ENCODE data around the gene RSPH9.
A peak's percentile ranks its signal among the peaks of the same experiment; 100 is the strongest.

Gene RSPH9

DNA sequence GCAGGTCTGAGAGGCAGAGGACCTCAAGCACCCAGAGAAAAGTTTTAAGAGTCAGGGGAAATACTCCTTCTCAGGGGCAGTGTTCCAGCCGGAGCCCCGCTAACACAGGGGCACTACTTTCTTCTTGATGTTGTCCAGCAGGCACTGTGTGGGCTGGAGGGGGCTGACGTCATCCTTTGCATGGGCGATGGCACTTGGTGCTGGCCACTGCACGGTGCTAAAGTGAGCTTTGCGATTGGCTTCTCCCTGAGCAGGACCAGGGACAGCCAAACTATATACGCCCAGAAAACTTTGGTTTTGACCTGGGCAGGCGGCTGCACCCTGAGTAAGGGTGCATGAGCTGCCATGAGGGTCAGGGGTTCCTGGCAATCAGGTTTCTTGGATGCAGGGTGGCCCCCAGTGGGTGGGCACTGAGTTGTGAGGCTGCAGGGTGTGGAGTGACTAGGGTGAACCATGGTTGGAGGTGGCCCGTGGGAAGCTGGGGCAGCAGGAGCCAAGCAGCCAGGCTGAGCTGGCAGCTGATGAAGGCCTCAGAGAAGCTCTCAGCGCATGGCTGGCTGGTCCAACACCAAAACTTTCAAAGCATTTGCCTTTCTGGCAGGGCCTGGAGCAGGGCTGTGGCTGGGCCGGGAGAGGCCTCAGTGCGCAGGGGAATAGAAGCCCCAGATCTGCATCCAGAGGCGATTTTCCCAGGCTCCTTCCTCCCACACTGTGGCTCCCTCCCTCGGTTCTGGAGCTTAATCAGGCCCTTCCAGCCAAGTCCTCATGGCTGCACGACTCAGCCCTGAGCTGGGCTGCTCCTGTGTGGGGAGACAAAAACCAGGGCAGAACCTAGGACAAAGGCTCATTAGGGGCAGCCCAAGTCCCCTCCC lies 24.4 kb downstream of the RSPH9 start:
- DNase-seq, result no peak

DNA sequence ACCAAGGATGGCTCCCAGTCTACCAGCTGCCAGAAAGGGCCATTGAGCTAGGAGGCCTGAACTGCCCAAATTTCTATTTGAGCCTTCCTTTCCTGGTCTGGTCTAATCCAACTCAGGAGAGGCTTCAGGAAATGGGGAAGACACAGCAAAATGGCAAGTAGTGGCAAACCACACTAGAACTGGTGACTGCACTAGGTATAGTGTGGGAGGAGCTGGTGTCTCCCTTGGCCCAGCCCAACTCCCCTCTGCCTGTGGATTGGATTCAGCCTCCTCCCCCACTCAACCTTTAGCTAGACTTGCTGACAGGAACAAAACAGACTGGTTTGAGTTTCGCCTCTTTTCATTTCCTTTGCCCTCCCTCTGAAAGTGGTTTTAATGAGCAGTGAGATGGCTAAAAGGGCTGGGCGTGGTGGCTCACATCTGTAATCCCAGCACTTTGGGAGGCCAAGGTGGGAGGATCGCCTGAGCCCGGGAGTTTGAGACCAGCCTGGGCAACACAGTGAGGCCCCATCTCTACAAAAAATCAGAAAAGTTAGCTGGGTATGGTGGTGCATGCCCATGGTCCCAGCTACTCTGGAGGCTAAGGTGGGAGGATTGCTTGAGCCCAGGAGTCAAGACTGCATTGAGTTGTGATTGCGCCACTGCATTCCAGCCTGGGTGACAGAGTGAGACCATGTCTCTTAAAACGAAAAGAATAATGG lies 25.2 kb downstream of the RSPH9 start:
- no peak for DNase-seq

DNA sequence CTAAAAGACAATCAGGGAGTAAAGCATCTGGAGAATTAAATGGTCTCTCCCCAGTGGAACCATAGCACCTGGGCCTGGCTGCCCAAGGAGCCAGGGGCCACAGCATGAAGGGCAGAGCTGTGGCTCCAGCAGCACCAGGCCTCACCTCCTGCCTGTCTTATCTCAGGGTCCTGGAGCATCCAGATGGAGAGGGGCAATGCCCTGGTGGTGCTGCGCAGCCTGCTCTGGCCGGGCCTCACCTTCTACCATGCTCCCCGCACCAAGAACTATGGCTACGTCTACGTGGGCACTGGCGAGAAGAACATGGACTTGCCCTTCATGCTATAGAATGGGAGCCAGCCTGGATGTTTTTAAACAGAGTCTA lies 25.8 kb downstream of the RSPH9 start:
- DNase-seq, result no peak

DNA sequence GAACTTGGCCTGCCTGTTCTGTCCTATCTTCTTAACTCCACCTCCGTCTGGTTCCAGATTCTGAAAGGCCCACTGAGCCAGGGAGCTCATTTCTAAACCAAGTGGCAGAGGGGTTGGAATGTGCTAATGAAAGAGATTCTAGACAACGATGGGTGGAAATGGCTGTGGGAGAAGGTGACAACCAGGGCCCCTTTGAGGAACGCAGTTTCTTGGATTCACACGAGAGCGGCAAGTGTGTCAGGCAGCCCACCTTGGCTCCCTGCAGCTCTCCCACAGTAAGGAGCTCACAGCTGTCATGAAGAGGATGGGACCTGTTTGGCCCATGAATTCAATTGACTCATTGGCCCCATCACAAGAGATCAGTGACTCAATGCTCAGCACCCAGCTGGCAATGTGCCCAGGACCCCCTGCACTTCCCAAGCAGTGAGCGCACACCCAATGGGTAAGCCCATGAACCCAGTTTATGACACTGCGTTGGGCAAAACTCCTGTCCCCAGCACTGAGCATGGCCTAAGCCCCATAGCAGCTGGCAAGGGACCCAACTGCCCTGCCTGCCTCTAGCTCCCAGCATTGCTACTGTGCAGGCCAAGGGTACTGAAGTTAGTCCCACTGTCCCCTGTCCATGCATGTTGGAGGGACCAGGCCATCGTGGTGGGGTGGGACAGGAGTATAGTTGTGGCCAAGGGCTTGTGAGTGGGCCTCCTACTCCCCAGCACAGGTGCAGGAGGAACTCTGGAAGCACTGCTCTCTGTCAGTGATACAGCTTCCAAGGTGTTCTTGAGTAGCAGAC lies 26.4 kb downstream of the RSPH9 start:
- DNase-seq, result no peak

DNA sequence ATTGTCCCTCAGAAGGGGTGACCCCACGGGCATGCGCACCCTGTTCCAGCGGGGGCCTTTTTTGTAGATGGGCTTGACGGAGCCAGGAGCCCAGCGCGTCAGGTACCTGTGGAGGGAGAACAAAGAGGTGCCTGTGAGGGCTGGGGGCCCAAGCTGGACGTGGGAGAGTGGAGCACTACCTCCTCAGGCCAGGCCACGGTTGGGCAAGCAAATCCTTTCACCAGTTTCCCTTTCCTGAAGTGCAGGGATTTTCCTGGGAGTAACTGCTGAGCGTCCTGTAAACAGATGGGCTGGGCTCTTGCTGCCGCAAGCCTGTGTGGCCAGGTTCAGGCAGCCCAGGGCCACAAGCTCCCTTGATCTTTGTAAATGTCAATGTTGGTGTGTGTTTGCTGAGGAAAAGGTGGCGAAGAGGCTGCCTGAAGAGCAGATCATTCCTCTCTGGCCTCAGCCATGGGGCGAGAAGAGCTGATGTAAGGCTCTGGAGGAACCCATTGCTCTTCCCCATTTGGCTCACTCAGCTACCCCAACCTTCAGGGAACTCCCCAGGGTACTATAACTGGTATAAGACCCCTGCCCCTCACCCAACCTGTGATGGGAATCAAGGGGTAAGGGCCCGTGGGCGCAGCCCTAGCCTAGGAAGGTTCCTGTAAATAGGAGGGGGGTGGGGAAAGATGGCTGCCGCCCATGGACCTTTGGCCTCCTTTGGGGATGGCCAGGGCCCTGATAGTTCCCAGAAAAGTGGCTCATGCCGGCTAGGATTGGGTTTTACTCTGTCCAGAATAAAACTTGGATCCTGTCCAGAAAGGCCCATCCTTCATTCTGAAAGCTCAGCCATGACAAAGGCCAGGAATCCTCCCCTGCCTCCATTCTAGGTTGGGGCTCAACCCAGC lies 27.2 kb downstream of the RSPH9 start:
- no peak for DNase-seq

DNA sequence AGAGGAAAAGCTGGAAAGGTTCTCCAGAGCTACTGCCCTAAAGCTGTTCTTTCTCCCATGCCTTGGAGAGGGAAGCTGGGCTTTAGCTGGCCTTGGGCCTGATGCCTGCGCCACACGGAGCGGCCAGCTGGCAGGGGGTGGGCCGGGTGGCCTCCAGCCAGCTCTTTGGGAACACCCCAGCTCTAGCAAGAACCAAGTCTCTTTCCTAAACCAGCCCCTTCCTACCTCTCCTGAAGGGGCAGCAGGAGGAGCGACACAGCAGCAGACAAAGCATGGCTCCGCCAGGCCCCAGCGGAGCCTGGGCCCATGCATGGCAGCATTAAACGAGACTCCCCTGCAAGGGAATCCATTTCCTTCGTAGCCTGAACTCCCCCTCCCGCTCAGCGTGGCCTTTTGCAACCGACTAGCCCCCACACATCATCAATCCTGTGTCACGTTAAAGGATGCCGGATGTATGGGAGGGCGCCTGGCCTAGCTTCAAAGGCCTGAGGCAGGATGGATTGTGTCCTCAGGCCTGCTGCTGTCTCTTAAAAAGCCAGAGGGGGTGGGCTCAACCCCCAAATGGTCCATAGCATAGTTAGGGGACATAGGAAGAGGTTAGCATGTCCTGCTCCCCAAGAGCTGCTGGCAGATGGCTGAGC lies 28.7 kb downstream of the RSPH9 start:
- DNase-seq, result no peak

DNA sequence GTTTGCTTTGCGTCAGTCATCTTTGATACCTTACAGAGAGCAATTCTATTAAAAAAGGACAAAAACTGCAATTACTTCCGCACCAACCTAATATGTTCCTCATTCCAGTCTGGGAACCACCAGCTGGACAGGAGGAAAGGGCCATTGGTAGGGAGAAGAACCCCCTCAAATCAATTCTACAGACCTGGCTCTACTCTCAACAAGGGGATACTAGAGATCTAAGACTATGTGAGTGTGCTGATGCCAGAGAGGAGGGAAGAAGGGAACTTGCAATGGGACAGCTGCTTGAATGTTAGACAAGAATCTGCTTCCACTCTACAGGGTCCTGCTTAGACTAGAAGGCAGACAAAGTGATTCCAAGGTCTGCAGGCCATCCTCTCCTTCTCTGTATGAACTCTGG lies 29.5 kb downstream of the RSPH9 start:
- DNase-seq, result no peak

DNA sequence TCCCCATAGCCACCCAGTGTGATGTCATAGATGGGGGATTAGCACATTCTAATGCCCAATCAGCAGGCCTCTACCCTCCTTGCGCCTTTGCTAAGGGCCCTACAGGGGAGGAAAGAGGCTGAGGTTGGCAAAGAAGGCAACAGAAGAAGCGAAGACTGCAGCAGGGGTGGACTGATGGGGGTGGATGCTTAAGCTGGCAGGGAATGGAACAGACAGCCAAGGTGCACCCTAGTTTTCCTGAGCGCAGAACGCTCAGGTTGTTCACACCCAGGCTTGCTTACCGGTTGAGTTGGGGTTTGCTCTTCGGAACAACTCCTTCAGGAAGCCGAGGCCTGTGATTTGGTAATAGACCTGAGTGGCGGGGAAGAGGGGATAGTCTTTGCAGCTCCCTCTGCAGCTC lies 30.1 kb downstream of the RSPH9 start:
- DNase-seq, result no peak

DNA sequence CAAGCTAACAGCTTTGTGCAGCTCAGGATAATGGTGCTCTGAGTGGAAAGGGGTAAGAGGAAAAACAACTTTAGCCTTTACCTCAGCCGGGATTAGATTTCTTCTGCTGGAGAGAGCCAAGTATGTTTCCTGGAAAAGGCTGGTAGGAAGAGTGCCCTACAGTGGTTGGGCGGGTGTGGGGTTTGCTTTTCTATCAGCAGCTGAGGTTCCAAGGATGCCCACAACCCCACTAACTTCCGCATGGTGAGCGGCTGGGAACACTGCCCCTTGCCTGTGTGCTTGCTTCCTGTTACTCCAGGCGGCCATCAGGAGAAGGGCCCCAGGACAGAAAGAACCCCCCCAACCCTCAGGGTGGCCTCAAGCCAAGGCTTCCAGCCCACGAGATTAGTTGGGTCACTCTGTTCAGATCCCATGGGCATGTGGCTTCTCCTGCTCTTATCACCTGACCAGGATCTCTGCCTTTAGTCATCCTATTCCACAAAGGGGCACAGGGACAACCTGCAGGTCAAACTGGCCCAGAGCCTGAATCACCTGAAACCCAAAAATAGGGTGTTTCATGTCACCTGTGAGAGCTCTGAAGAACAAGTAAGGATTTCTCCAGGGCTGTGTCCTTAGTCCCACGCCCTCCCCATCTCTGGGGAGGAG lies 32.2 kb downstream of the RSPH9 start:
- DNase-seq, result no peak

DNA sequence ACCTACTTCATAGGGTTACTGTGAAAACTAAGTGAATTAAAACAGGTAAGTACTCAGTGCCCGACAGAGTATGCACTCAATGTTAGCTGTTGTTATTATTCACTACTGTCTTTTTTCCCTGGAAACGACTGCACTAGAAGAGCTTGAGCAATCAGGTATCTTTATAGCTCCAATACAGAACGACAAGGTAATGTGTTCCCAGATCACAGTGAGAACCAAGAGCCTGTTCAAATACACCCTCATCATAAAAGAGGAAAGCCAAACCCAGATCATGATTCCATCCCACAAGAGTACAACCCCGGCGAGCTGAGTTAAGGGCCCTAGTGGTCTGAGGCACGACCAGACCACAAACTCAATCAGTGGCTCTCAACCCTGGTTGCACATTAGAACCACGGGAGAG lies 32.9 kb downstream of the RSPH9 start:
- no peak for DNase-seq

DNA sequence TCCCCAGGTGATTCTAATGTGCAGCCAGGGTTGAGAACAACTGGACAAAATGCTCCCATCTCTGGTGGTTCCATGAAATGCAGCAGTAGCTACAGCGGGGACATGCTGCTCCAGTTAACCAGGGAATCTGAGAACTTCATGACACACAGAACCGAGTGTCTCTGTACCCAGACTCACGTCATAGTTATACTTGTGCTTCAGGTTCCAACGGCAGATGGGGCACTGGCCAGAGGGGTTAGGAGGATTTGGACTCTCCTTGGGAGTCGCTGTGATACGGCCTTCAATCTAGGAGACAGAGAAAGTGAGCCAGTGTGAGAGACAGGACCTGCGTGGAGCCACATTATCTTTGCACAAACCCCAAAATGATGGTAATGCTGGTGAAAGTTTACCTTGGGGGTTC lies 33.5 kb downstream of the RSPH9 start:
- no peak for DNase-seq

DNA sequence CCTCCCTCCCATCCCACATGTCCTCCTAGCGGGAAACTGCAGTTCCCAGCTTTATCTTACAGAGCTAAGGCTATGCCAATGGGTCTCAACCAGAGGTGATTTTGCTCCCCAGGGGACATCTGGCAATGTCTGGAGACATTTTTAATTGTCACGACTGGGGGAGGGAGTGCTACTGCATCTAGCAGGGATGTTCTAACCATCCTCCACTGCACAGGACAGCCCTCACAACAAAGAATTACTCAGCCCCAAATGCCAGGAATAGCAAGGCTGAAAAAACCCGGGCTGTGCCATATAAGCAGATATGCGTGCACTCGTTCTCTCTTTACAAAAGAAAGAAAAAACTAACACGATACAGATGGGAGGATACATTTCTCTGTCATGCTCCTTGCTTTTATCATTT lies 34.2 kb downstream of the RSPH9 start:
- no peak for DNase-seq

DNA sequence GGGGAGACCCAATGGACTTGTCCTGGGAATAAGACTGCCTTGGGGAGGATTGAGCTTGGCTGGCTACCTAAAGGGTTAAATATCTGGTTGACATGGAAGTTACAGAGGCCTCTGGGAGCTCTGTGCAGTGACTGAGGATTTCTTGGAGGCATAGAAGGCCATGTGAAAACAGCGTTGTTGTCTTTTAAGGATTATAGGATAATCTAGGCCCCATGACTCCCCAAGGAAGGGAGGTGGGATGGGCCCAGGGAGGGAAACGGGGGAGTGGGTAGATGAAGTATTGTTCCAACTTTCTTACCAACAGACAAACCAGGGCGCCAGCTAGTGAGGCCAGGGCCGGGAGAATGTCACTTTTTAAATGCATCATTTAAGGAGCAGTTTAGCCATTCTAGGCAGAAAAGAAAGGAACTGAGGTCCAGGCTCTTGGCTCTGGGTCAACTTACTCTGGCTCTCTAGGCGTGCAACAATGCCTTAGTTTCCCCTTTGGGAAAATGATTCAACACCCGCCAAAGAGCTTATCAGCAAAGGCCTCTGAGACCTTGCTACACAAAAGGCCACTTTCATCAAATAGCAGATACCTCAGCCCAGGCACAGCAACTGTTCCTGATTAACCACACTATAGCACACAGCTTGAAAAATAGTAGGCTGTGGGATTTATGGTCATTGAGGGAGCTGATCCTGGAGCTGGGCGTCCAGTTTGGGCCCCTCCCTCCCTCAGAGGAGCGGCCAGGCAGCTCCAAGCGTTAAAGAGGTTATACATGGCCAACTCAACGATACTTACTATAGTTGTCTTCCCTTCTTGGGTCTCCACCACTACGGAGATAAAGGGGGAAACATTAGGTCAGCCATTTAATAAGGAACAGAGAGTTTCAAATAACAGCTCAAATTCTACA lies 35.7 kb downstream of the RSPH9 start:
- no peak for DNase-seq

DNA sequence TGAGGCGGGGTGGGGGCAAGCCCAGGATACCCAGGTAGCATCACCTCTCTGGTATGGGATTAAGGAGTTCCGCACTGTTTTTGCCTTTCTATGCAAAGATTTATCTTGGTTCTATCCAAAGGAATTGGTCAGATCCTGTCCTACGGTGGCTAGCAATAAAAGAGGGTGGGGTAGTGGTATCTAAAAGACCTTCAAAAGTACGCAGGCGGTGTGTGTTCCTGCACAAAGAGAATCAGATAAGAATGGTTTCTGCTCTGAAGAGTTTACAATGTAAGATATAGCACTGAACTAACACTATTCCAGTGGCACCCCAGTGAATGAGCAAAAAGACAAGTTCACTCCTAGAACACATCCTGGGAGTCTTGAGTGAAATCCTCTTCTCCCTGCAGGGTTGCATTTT lies 36.5 kb downstream of the RSPH9 start:
- no peak for DNase-seq

DNA sequence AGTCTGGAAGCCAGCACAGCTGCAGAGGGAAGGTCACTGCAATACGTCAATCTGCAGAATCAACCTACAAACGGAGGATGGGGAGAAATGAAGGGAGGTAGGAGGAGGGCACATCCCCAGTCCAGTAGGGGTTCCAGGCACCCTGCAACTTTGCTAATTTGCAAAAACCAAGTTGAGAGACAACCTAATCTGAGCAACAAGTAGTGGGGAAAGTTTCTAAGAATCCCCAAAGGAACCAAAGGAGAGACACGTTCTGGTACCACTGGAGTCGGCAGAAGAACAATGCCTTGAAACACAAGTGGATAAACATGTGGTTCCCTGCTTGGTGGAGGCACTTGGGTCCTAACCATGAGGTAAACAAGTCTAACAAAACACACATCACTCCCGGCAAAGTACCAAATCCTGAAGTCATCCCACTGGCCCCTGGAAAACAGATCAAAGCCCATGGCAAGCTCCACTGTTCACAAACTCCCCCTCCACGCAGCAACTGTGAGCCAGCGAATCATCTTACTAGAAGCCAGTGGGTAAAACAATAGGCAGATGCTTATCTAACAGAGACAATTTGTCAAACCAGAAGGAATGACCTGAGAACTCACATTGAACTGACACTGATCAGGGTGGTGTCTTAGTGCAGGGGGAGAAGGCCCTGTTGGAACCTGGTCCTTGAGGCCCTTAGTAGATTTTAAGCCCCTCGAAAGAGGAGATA lies 38.0 kb downstream of the RSPH9 start:
- no peak for DNase-seq

DNA sequence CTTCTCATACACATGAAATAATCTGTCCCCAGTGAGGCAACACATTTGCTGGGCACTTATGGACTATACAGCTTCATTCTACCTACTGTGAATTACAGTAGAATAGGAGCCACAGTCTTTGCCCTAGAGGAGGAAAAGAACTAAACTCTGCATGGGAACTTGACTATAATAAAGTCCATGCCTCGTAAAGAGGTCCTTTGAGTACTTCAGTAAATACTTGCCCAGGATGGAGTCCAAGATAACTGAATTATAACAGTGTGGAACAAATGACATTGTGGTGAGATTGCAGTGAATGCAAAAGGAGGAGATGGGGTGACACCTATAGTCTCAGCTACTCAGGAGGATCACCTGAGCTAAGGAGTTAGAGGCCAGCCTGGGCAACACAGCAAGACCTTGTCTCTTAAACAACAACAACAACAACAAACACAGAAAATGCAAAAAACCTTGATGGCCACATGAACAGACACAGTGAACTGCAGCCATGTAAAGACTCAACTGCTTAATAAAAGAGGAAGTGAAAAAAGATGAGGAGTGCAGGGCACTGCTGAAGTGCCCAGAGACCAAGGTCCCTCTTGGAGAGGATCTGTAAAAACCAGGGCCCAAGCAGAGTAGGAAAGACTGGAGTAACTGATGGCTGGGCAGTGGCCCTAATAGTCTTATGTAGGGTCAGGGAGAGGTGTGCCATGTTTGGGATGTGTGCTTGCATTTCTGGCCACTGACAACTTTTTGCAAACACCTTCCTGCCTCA lies 39.0 kb downstream of the RSPH9 start:
- DNase-seq, result no peak

DNA sequence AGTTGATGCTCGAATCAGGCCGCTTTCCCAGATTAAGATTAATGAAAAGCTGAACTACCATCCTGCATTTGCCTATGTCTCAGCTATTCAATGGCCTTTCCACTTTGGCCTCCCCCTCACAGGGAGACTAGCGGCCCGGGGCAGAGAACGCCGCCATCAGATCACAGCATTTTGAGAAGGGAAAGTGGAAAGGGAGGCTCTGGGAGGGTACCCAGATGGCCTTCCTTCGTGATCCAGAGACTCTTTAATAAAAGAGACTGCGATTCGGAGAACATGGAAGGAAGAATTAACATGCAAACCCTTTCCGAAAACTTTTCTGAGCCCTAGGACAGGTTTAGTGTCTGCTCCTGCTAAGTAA lies 42.2 kb downstream of the RSPH9 start:
- DNase-seq, result no peak

DNA sequence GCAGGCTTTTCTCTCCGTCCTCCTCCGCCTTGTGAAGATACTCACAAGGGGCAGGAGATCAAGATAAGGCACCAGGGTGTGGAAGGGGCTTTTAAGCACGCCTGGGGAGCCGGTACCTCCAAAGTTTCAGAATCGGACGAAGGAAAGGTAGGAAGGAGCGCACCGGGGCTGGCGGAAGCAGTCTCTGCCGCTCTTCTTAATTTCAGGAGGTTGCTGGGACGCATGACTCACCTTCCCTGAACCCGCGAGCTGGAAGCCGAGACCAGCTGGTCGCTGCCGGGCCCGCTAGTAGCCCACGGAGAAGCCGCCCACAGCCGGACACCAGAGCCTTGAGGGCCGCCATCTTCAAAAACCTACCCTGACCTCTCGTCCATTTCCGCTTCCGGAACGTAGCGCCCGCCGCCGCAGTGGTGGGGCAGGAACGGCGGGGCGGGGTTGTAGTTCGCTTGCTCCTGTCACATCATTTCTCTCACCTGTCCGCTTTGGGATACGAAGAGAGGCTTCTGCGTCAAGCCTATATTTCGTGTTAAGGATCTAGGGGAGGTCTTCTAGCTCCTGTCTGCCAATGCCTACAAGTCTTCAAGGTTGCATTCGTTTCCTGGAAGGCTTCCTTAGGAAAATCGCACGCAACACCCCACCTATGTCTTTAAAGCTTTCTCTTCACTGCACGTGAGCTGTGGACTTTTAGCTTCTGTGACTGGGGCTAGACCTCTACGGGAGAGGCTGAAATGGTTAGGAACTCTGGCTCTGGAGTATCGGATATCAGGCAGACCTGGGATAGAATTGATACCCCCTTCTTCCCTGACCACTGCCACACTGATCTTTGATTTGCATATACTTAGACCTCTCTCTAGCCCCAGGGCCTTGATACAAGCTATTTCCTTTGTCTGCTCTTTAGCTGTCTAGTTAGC lies 42.9 kb downstream of the RSPH9 start, which contains the start of gene MRPS18A:
Gene MRPS18A (minus strand): TSS at position 355 of the 911 bp plus-strand sequence. CDS start 12 bp downstream, at position 343.
- peak; percentile 65 for DNase-seq

Measured in NCI-H2171 (cell line).